Measurements from ENCODE around the gene RNGTT.

The RNGTT gene

GRCh38 chr6:88567696-88568095 is 395.7 kb downstream of the RNGTT start:
- TF ChIP-seq ZNF423 (tag by site-specific recombination; IDR thresholded peaks at IDR 0.05) (no peak), TSHZ1 (tag by site-specific recombination; IDR thresholded peaks at IDR 0.05; ENCODE audit: borderline replicate concordance) (no peak), ZNF362 (tag by site-specific recombination; IDR thresholded peaks at IDR 0.05) (no peak), ZNF223 (tag by site-specific recombination; IDR thresholded peaks at IDR 0.05) (no peak), ZNF157 (tag by site-specific recombination; IDR thresholded peaks at IDR 0.05) (no peak), ZNF221 (tag by site-specific recombination; IDR thresholded peaks at IDR 0.05; ENCODE audit: borderline replicate concordance) (no peak), MZF1 (tag by site-specific recombination; IDR thresholded peaks at IDR 0.05; ENCODE audit: borderline replicate concordance) (no peak), ZSCAN4 (tag by site-specific recombination; IDR thresholded peaks at IDR 0.05) (no peak), ZNF76 (tag by site-specific recombination; IDR thresholded peaks at IDR 0.05; ENCODE audit: borderline replicate concordance, low read depth) (no peak), ZNF311 (tag by site-specific recombination; IDR thresholded peaks at IDR 0.05; ENCODE audit: borderline replicate concordance) (no peak), HOXA7 (CRISPR knock-in tag; IDR thresholded peaks at IDR 0.05; ENCODE audit: borderline replicate concordance) (no peak), ZNF561 (tag by site-specific recombination; IDR thresholded peaks at IDR 0.05; ENCODE audit: borderline replicate concordance) (no peak), ZFP37 (tag by site-specific recombination; IDR thresholded peaks at IDR 0.05) (no peak), KLF10 (tag by site-specific recombination; IDR thresholded peaks at IDR 0.05) (no peak), ZNF549 (tag by site-specific recombination; IDR thresholded peaks at IDR 0.05) (no peak), ZNF148 (tag by site-specific recombination; IDR thresholded peaks at IDR 0.05; ENCODE audit: borderline replicate concordance) (no peak), ZNF18 (tag by site-specific recombination; IDR thresholded peaks at IDR 0.05) (no peak), INSM2 (tag by site-specific recombination; IDR thresholded peaks at IDR 0.05) (no peak), ZBTB7A (tag by site-specific recombination; IDR thresholded peaks at IDR 0.05; ENCODE audit: low read depth) (no peak)
- no peak overlapping the region for H3K27ac ChIP-seq (ENCODE audit: extremely low read depth, low read depth, low read length)
- ChIA-PET POLR2A (no interaction called here), CTCF (interaction anchor here (0.6 kb wide), 1 partner anchor 36 kb away, joined by 3 read pairs; no protein-coding TSS in a partner anchor)
- no peaks in the 10 kb centered on the region for H3K36me3 ChIP-seq (ENCODE audit: control insufficient read depth in 2 of 2, insufficient read depth in 1 of 2, low read length in 2 of 2)
- H3K9me3 ChIP-seq (ENCODE audit: control insufficient read depth, insufficient read depth, low read depth, low read length) = no peaks in the 10 kb centered on the region
- no peak overlapping the region for H3K4me3 ChIP-seq (ENCODE audit: low read depth, low read length)
- no peaks in the 10 kb centered on the region for H3K4me1 ChIP-seq (ENCODE audit: control insufficient read depth, insufficient read depth, low read length)

Measured in HEK293 (cell line).